H9 (cell line): Measurements from ENCODE around the gene CA5A. TPM values are rescaled to one million over a fixed set of nuclear protein-coding genes. Genes with fewer than 3 reads are reported as not detected.

Experiments
- DNase-seq: peaks from one replicate; pipeline ENCODE4 v3.0.0-alpha.2; 2017
- H2AFZ ChIP-seq: one replicate; pipeline ENCODE4 v1.6.1; 2013; ENCODE audit warnings: mild to moderate bottlenecking, low read length, control low read depth, moderate library complexity
- H2AK5ac ChIP-seq: 2 replicates; pipeline ENCODE4 v1.6.1; 2013; ENCODE audit warnings: low read length, control low read depth, mixed read lengths; ENCODE audit not compliant: insufficient read length
- H2BK120ac ChIP-seq: one replicate; pipeline ENCODE4 v1.6.1; 2013; ENCODE audit warnings: low read depth, mild to moderate bottlenecking, low read length, control low read depth, inconsistent platforms; ENCODE audit not compliant: poor library complexity, severe bottlenecking
- H2BK12ac ChIP-seq: 2 replicates; pipeline ENCODE4 v1.6.1; 2013; ENCODE audit warnings: low read length, control low read depth, mixed read lengths, low read depth; ENCODE audit not compliant: insufficient read length
- H2BK15ac ChIP-seq: 2 replicates; pipeline ENCODE4 v1.6.1; 2013; ENCODE audit warnings: low read depth, low read length, control low read depth
- H2BK20ac ChIP-seq: one replicate; pipeline ENCODE4 v1.6.1; 2013; ENCODE audit warnings: low read depth, mild to moderate bottlenecking, low read length, control low read depth, inconsistent platforms; ENCODE audit not compliant: poor library complexity, severe bottlenecking
- H2BK5ac ChIP-seq: 2 replicates; pipeline ENCODE4 v1.6.1; 2013; ENCODE audit warnings: low read length, control low read depth, mixed read lengths; ENCODE audit not compliant: insufficient read length
- H3K14ac ChIP-seq: 2 replicates; pipeline ENCODE4 v1.6.1; 2013; ENCODE audit warnings: low read length, control low read depth; ENCODE audit not compliant: insufficient read depth
- H3K18ac ChIP-seq: 2 replicates; pipeline ENCODE4 v1.6.1; 2013; ENCODE audit warnings: low read depth, mild to moderate bottlenecking, mixed read lengths, low read length, control low read depth; ENCODE audit not compliant: insufficient read length
- H3K23ac ChIP-seq: 2 replicates; pipeline ENCODE4 v1.6.1; 2013; ENCODE audit warnings: low read length, control low read depth, mixed read lengths, low read depth; ENCODE audit not compliant: insufficient read length
- H3K23me2 ChIP-seq: 2 replicates; pipeline ENCODE4 v1.6.1; 2013; ENCODE audit warnings: low read depth, mild to moderate bottlenecking, mixed read lengths, low read length, control low read depth; ENCODE audit not compliant: insufficient read length, poor library complexity, severe bottlenecking
- H3K27ac ChIP-seq: 2 replicates; pipeline ENCODE4 v1.5.1; 2013; ENCODE audit warnings: low read length, control low read depth, mixed read lengths, low read depth; ENCODE audit not compliant: insufficient read length
- H3K27me3 ChIP-seq: 2 replicates; pipeline ENCODE4 v1.6.1; 2013; ENCODE audit warnings: low read length, control low read depth, inconsistent platforms; ENCODE audit not compliant: insufficient read depth
- H3K4ac ChIP-seq: 2 replicates; pipeline ENCODE4 v1.6.1; 2013; ENCODE audit warnings: low read depth, mild to moderate bottlenecking, control low read depth, inconsistent platforms, low read length, moderate library complexity
- H3K4me1 ChIP-seq: 2 replicates; pipeline ENCODE4 v1.6.1; 2013; ENCODE audit warnings: low read length, control low read depth, inconsistent platforms; ENCODE audit not compliant: insufficient read depth
- H3K4me2 ChIP-seq: 2 replicates; pipeline ENCODE4 v1.6.1; 2013; ENCODE audit warnings: low read length, control low read depth, mixed read lengths; ENCODE audit not compliant: insufficient read length, insufficient read depth
- H3K56ac ChIP-seq: 2 replicates; pipeline ENCODE4 v1.6.1; 2013; ENCODE audit warnings: low read depth, mild to moderate bottlenecking, mixed read lengths, low read length, control low read depth; ENCODE audit not compliant: insufficient read length
- H3K79me1 ChIP-seq: 2 replicates; pipeline ENCODE4 v1.6.1; 2013; ENCODE audit warnings: low read depth, mild to moderate bottlenecking, moderate library complexity, low read length, control low read depth, inconsistent platforms; ENCODE audit not compliant: insufficient read depth, poor library complexity, severe bottlenecking
- H3K79me2 ChIP-seq: 2 replicates; pipeline ENCODE4 v1.6.1; 2013; ENCODE audit warnings: low read length, control low read depth, inconsistent platforms; ENCODE audit not compliant: insufficient read depth
- H3K9ac ChIP-seq: 2 replicates; pipeline ENCODE4 v1.6.1; 2013; ENCODE audit warnings: low read length, control low read depth, mixed read lengths; ENCODE audit not compliant: insufficient read length; ENCODE audit errors: extremely low read depth
- H3K9me3 ChIP-seq: one replicate; pipeline ENCODE4 v1.6.1; 2013; ENCODE audit warnings: low read depth, low read length, inconsistent platforms; ENCODE audit not compliant: control insufficient read depth
- H3T11ph ChIP-seq: one replicate; pipeline ENCODE4 v1.6.1; 2013; ENCODE audit warnings: mild to moderate bottlenecking, low read length, control low read depth, inconsistent platforms
- H4K20me1 ChIP-seq: one replicate; pipeline ENCODE4 v1.6.1; 2013; ENCODE audit not compliant: control insufficient read depth, insufficient read length, insufficient read depth
- H4K5ac ChIP-seq: 2 replicates; pipeline ENCODE4 v1.6.1; 2013; ENCODE audit warnings: low read depth, mild to moderate bottlenecking, mixed read lengths, low read length, control low read depth; ENCODE audit not compliant: insufficient read length
- H4K8ac ChIP-seq: replicated peaks from 2 replicates; pipeline ENCODE4 v1.6.1; 2013; ENCODE audit warnings: low read length, control low read depth, mixed read lengths, low read depth; ENCODE audit not compliant: insufficient read length
- H4K91ac ChIP-seq: 2 replicates; pipeline ENCODE4 v1.6.1; 2013; ENCODE audit warnings: low read depth, mild to moderate bottlenecking, moderate library complexity, mixed read lengths, low read length, control low read depth; ENCODE audit not compliant: insufficient read length
- H3K27ac Mint-ChIP-seq, 3 experiments: 2 replicates in 2 of 3; 3 replicates in 1 of 3; pipeline ENCODE4 v1.8.0; 2020 to 2021; ENCODE audit warnings: mixed read lengths in 3 of 3, mild to moderate bottlenecking in 1 of 3, moderate library complexity in 1 of 3
- H3K27me3 Mint-ChIP-seq: 2 replicates; pipeline ENCODE4 v1.8.0; 2021; ENCODE audit warnings: low read depth, mild to moderate bottlenecking, moderate library complexity, mixed read lengths
- H3K36me3 Mint-ChIP-seq, 3 experiments: 2 replicates in 2 of 3; 3 replicates in 1 of 3; pipeline ENCODE4 v1.8.0; 2020 to 2021; ENCODE audit warnings: low read depth in 3 of 3, mixed read lengths in 3 of 3; ENCODE audit not compliant: insufficient read depth in 1 of 3
- H3K4me1 Mint-ChIP-seq, 2 experiments: 2 replicates each; pipeline ENCODE4 v1.8.0; 2020; ENCODE audit warnings: mixed read lengths in 2 of 2
- H3K4me3 Mint-ChIP-seq, 2 experiments: 2 replicates in 1 of 2; 3 replicates in 1 of 2; pipeline ENCODE4 v1.8.0; 2020 to 2021; ENCODE audit warnings: mild to moderate bottlenecking in 2 of 2, mixed read lengths in 2 of 2, moderate library complexity in 1 of 2
- H3K9me3 Mint-ChIP-seq, 2 experiments: 2 replicates in 1 of 2; 3 replicates in 1 of 2; pipeline ENCODE4 v1.8.0; 2020; ENCODE audit warnings: mild to moderate bottlenecking in 2 of 2, mixed read lengths in 2 of 2, moderate library complexity in 1 of 2
- WGBS: extraction: QIAGEN DNeasy Blood & Tissue Kit; methylation state at CpG from one replicate; pipeline ENCODE4 v1.1.7; 2013; ENCODE audit warnings: missing lambda C conversion rate, low lambda C conversion rate, mixed read lengths; ENCODE audit not compliant: insufficient read length; ENCODE audit errors: extremely low coverage; 5-methylcytosine and 5-hydroxymethylcytosine counted together
- total RNA-seq: library from RNA; stranded (reverse); gene quantifications from 2 replicates; pipeline ENCODE4 v1.2.1, GENCODE V29; 2021
- TF ChIP-seq, protein P1 (sequence below): fragments of 200-600 bp; sonication (generic); conservative IDR thresholded peaks from 3 replicates; pipeline ENCODE4 v1.8.0; 2021; ENCODE audit warnings: antibody characterized with exemption, mild to moderate bottlenecking

Gene CA5A
- total RNA-seq, 1 experiment from 2014 or later: not detected

DNA sequence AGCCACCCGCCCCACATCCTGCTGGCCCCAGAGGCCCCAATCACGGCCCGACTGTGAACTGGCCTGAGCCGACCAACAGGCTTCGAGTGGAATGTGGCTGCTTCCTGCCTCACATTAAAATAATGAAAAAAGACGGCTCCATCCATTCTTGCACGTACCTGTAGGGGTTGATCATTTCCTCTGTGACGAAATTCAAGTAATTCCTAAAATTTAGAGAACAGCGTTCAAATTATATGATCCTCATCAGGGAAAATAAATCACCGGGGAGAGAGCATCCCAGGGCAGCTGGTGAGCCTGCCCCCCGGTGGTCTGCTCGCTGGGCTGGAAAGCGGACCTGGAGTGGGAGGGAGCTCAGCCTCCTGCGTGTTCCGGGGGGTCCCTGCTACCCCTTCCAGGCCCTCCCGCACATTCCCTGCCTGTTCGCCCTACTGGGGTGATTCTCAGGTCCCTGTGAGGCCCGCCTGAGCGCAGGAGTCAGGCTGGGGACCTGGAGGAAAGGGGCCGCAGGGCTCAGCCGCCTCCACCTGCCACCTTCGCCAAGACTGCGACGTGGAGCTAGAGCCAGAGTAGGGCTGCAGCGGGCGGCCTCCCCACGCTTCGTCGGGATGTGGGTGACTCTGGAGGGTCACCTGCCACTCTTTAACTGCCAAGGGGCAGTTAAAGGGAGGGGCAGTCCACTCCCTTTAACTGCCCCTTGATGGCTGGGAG is 95.9 kb downstream of the CA5A start:
- no peaks in the 10 kb centered on the region for H3K9me3 Mint-ChIP-seq
- no peak overlapping the region for H2BK12ac ChIP-seq
- H3K79me1 ChIP-seq: peaks cover 4% of the 10 kb centered on the region
- no peaks in the 10 kb centered on the region for H3K9me3 ChIP-seq
- no peak overlapping the region for H2BK15ac ChIP-seq
- H2BK20ac ChIP-seq: no peak overlapping the region
- H3T11ph ChIP-seq: no peak overlapping the region
- H3K79me2 ChIP-seq: no peaks in the 10 kb centered on the region
- H3K23ac ChIP-seq: no peak overlapping the region
- no peak overlapping the region for H3K4me3 Mint-ChIP-seq
- no peak overlapping the region for H4K8ac ChIP-seq
- peaks cover 10 to 18% of the 10 kb centered on the region in 2 experiments for H3K4me1 Mint-ChIP-seq
- H4K5ac ChIP-seq: no peak overlapping the region
- peak overlapping the region in 1 of 3 experiments; percentile 28; a peak in 2 of 7 replicates for H3K27ac Mint-ChIP-seq
- H2BK120ac ChIP-seq: no peak overlapping the region
- peaks cover 14 to 70% (median 43%) of the 10 kb centered on the region in 3 experiments; a peak in 6 of 7 replicates for H3K36me3 Mint-ChIP-seq
- H3K56ac ChIP-seq: no peak overlapping the region
- no peaks in the 10 kb centered on the region for H3K27me3 Mint-ChIP-seq
- TF ChIP-seq, protein P1, sequence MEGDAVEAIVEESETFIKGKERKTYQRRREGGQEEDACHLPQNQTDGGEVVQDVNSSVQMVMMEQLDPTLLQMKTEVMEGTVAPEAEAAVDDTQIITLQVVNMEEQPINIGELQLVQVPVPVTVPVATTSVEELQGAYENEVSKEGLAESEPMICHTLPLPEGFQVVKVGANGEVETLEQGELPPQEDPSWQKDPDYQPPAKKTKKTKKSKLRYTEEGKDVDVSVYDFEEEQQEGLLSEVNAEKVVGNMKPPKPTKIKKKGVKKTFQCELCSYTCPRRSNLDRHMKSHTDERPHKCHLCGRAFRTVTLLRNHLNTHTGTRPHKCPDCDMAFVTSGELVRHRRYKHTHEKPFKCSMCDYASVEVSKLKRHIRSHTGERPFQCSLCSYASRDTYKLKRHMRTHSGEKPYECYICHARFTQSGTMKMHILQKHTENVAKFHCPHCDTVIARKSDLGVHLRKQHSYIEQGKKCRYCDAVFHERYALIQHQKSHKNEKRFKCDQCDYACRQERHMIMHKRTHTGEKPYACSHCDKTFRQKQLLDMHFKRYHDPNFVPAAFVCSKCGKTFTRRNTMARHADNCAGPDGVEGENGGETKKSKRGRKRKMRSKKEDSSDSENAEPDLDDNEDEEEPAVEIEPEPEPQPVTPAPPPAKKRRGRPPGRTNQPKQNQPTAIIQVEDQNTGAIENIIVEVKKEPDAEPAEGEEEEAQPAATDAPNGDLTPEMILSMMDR: no peak
- H3K9ac ChIP-seq: no peak overlapping the region
- H3K4ac ChIP-seq: no peak overlapping the region
- H3K4me1 ChIP-seq: no peaks in the 10 kb centered on the region
- H3K23me2 ChIP-seq: no peaks in the 10 kb centered on the region
- H4K20me1 ChIP-seq: no peaks in the 10 kb centered on the region
- H3K27me3 ChIP-seq: no peaks in the 10 kb centered on the region
- H2AFZ ChIP-seq: no peak overlapping the region
- H3K18ac ChIP-seq: no peak overlapping the region
- H2BK5ac ChIP-seq: no peak overlapping the region
- no peak overlapping the region for H3K27ac ChIP-seq
- H2AK5ac ChIP-seq: no peak overlapping the region
- no CpG with 5 or more reads among the region's 29 CpGs for WGBS
- no peak for DNase-seq
- no peak overlapping the region for H3K14ac ChIP-seq
- no peak overlapping the region for H3K4me2 ChIP-seq
- H4K91ac ChIP-seq: no peak overlapping the region
